Endothelial cell of umbilical vein (primary cell): ENCODE data around the gene BTN2A1. TPM values are rescaled to one million over a fixed set of nuclear protein-coding genes. Genes with fewer than 3 reads are reported as not detected.
A peak's percentile ranks its signal among the peaks of the same experiment; 100 is the strongest.

Experiments used
- BruUV-seq: library from RNA; stranded (reverse); fragments of 400-500 nt; replicated peaks from 2 replicates; lab custom pipeline; 2021; lab: Mats Ljungman, UMichigan
- CTCF ChIA-PET: fragments of 300-600, 350-600 bp; sonication (Branson Sonifier 250); formaldehyde crosslinking; loops from one replicate; lab custom pipeline; 2021; ENCODE audit warnings: antibody characterized with exemption, inconsistent platforms; lab: Charles Lee
- POLR2A ChIA-PET: fragments of 300-600, 350-600 bp; sonication (Branson Sonifier 250); formaldehyde crosslinking; loops from one replicate; lab custom pipeline; 2021; ENCODE audit warnings: antibody characterized with exemption, inconsistent platforms; lab: Charles Lee
- DNase-seq: peaks from one replicate; pipeline ENCODE4 v3.0.0-alpha.2; 2011; ENCODE audit warnings: low read depth, low spot score
- FAIRE-seq: peaks from 2 replicates; lab custom pipeline; 2011; peaks lifted over from hg19 to GRCh38; lab: Jason Lieb, UNC
- H2AFZ ChIP-seq: 2 replicates; pipeline ENCODE4 v1.6.0; 2012; ENCODE audit warnings: low read depth, low read length, control low read depth, inconsistent platforms
- H3K27ac ChIP-seq: 2 replicates; pipeline ENCODE4 v1.5.1; 2011; ENCODE audit warnings: low read depth, mild to moderate bottlenecking, control low read depth, low read length, moderate library complexity; ENCODE audit not compliant: insufficient read depth
- H3K27me3 ChIP-seq, 2 experiments: 2 replicates each; pipeline versions ENCODE4 v1.6.0 to v1.6.1; 2011; ENCODE audit warnings: low read length in 2 of 2, mixed read lengths in 1 of 2; ENCODE audit not compliant: control insufficient read depth in 2 of 2, insufficient read depth in 2 of 2
- H3K36me3 ChIP-seq, 2 experiments: 2 replicates in 1 of 2; 3 replicates in 1 of 2; pipeline ENCODE4 v1.5.1; 2011; ENCODE audit warnings: low read length in 2 of 2, mild to moderate bottlenecking in 1 of 2, moderate library complexity in 1 of 2; ENCODE audit not compliant: control insufficient read depth in 2 of 2, insufficient read depth in 2 of 2; ENCODE audit errors: extremely low read depth in 1 of 2
- H3K4me1 ChIP-seq: 3 replicates; pipeline ENCODE4 v1.5.1; 2011; ENCODE audit warnings: mild to moderate bottlenecking, low read length; ENCODE audit not compliant: control insufficient read depth, insufficient read depth; ENCODE audit errors: extremely low read depth
- H3K4me2 ChIP-seq: 2 replicates; pipeline ENCODE4 v1.6.1; 2011; ENCODE audit warnings: low read length, control low read depth, mixed read lengths; ENCODE audit not compliant: insufficient read depth
- H3K4me3 ChIP-seq, 3 experiments: fragments of 200-600 bp in 1 of 3; sonication (generic), shearing (Covaris generic) in 1 of 3; replicated peaks in 1 of 3; 2 replicates each; pipeline ENCODE4 v1.5.1; 2011 to 2016; ENCODE audit warnings: control low read depth in 3 of 3, low read length in 3 of 3, mild to moderate bottlenecking in 2 of 3, inconsistent platforms in 1 of 3, low read depth in 1 of 3, moderate library complexity in 1 of 3; ENCODE audit not compliant: insufficient read depth in 1 of 3
- H3K79me2 ChIP-seq: 2 replicates; pipeline ENCODE4 v1.6.0; 2012; ENCODE audit warnings: low read length, inconsistent platforms; ENCODE audit not compliant: control insufficient read depth, insufficient read depth
- H3K9ac ChIP-seq: replicated peaks from 2 replicates; pipeline ENCODE3; 2011; ENCODE audit warnings: low read length, control low read depth; ENCODE audit not compliant: insufficient read depth; ENCODE audit errors: extremely low read depth
- H3K9me1 ChIP-seq: replicated peaks from 3 replicates; pipeline ENCODE4 v1.6.0; 2011; ENCODE audit warnings: mild to moderate bottlenecking, low read length; ENCODE audit not compliant: control insufficient read depth, insufficient read depth; ENCODE audit errors: extremely low read depth
- H3K9me3 ChIP-seq: replicated peaks from 2 replicates; pipeline ENCODE4 v1.5.1; 2012; ENCODE audit warnings: low read length, inconsistent platforms; ENCODE audit not compliant: control insufficient read depth, insufficient read depth
- H4K20me1 ChIP-seq: replicated peaks from 2 replicates; pipeline ENCODE3; 2011; ENCODE audit warnings: mild to moderate bottlenecking, low read length; ENCODE audit not compliant: control insufficient read depth, insufficient read depth; ENCODE audit errors: extremely low read depth
- CTCF ChIP-seq, 2 donors: IDR thresholded peaks; 1 replicate in 1 of 2; 2 replicates in 1 of 2; pipeline ENCODE4 v1.5.1; 2011; ENCODE audit warnings: low read length in 2 of 2, mild to moderate bottlenecking in 2 of 2, moderate library complexity in 2 of 2, control low read depth in 1 of 2, inconsistent platforms in 1 of 2, low read depth in 1 of 2; ENCODE audit not compliant: insufficient read depth in 1 of 2; ENCODE audit errors: extremely low read depth in 1 of 2
- EZH2 ChIP-seq: IDR thresholded peaks from 2 replicates; pipeline ENCODE4 v1.6.1; 2012; ENCODE audit warnings: borderline replicate concordance, low read depth, mild to moderate bottlenecking, moderate library complexity, low read length, inconsistent platforms; ENCODE audit not compliant: severe bottlenecking
- FOS ChIP-seq: IDR thresholded peaks from 2 replicates; pipeline ENCODE4 v1.6.1; 2011; ENCODE audit warnings: mild to moderate bottlenecking, low read length, moderate library complexity, borderline replicate concordance; ENCODE audit not compliant: insufficient read depth
- GATA2 ChIP-seq: IDR thresholded peaks from 2 replicates; pipeline ENCODE4 v1.7.0; 2011; ENCODE audit warnings: low read depth, mild to moderate bottlenecking, moderate library complexity, mixed read lengths, low read length; ENCODE audit not compliant: insufficient read length, insufficient read depth
- JUN ChIP-seq: IDR thresholded peaks from 2 replicates; pipeline ENCODE4 v1.6.1; 2011; ENCODE audit warnings: borderline replicate concordance, low read depth; ENCODE audit not compliant: insufficient read length, insufficient read depth
- MAX ChIP-seq: IDR thresholded peaks from 2 replicates; pipeline ENCODE4 v1.6.1; 2011; ENCODE audit not compliant: insufficient read depth, insufficient read length
- MYC ChIP-seq: IDR thresholded peaks from one replicate; pipeline ENCODE4 v1.6.1; 2011; ENCODE audit warnings: mild to moderate bottlenecking, low read depth, low read length
- POLR2A ChIP-seq: IDR thresholded peaks from 2 replicates; pipeline ENCODE4 v1.6.1; 2012; ENCODE audit warnings: low read depth, mild to moderate bottlenecking, control low read depth, low read length
- POLR2AphosphoS5 ChIP-seq: IDR thresholded peaks from 2 replicates; pipeline ENCODE4 v1.6.1; 2012; ENCODE audit warnings: low read depth, mild to moderate bottlenecking, control low read depth, low read length, moderate library complexity; ENCODE audit not compliant: insufficient read depth
- dilution Hi-C: fragments of 300-500 bp; cut with MboI; formaldehyde crosslinking; loops from one replicate; pipeline ENCODE4 v1.15.0; 2019; ENCODE audit warnings: low sequenced_read_pairs; ENCODE audit not compliant: extremely low pct_ligation_motif_present
- intact Hi-C: fragments of 100-400 bp; cut with micrococcal nuclease; formaldehyde crosslinking; loops from one replicate; pipeline ENCODE4 v1.10.0; 2022
- polyA plus RNA-seq, 4 experiments: library from polyadenylated mRNA; depleted of rRNA in 3 of 4; stranded (reverse) in 3 of 4; unstranded in 1 of 4; fragments of >200 nt; gene quantifications; 2 replicates each; pipeline versions ENCODE4 v1.2.1 to v1.2.3, GENCODE V29; 2011 to 2012; ENCODE audit warnings: missing spikeins in 1 of 4
- total RNA-seq: library from RNA; stranded (reverse); gene quantifications from 2 replicates; pipeline ENCODE4 v1.2.3, GENCODE V29; 2021

BTN2A1 gene
- total and polyA plus RNA-seq, 2 donors (not counting 3 experiments of a cell fraction or from before 2014, with no cell fraction given) = 25.1 to 31.9 TPM

GRCh38 chr6:26422329-26422728 is 35.4 kb upstream of the BTN2A1 start:
- H3K4me3 ChIP-seq = peak overlapping the region in 2 of 3 experiments; percentile 66 to 75
- peaks cover 0 to 11% of the 10 kb centered on the region in 2 experiments for H3K36me3 ChIP-seq
- H2AFZ ChIP-seq = no peak overlapping the region
- no TSS peak for BruUV-seq
- TF ChIP-seq EZH2 (no peak), CTCF (IDR thresholded peaks at IDR 0.05; ENCODE audit: extremely low read depth in 1 of 2, insufficient read depth in 1 of 2, low read depth in 1 of 2, low read length in 2 of 2) (no peak), MAX (no peak), FOS (no peak), POLR2A (no peak), GATA2 (no peak), POLR2AphosphoS5 (no peak), MYC (no peak), JUN (no peak)
- intact Hi-C loops = loop anchor here (5.0 kb wide), 1 partner anchor 110 kb away; no protein-coding TSS in a partner anchor
- no peak overlapping the region for H3K9ac ChIP-seq
- H3K4me2 ChIP-seq = peak overlapping the region; percentile 42
- H3K9me1 ChIP-seq = no peaks in the 10 kb centered on the region
- H3K4me1 ChIP-seq = peaks cover 6% of the 10 kb centered on the region
- ChIA-PET CTCF (no interaction called here), POLR2A (no interaction called here)
- H3K79me2 ChIP-seq = peaks cover 2% of the 10 kb centered on the region
- no peaks in the 10 kb centered on the region for H3K9me3 ChIP-seq
- H3K27me3 ChIP-seq = no peaks in the 10 kb centered on the region
- FAIRE-seq = no peak
- DNase-seq = no peak
- dilution Hi-C loops = no loop called here
- no peaks in the 10 kb centered on the region for H4K20me1 ChIP-seq
- H3K27ac ChIP-seq = no peak overlapping the region
